Spleen (tissue), 11 donors: ENCODE measurements around the gene LIPJ. TPM values are rescaled to one million over a fixed set of nuclear protein-coding genes. Genes with fewer than 3 reads are reported as not detected.

ENCODE experiments used
- DNase-seq: peaks from one replicate; pipeline ENCODE4 v3.0.0-alpha.2; 2020
- H3K27ac ChIP-seq, 8 donors: fragments of 200-600 bp; sonication (generic) in 7 of 8; 1 replicate in 4 of 8; 2 replicates in 4 of 8; pipeline versions ENCODE4 v1.5.0 to v1.8.0; 2016 to 2021; ENCODE audit warnings: inconsistent platforms in 4 of 8, mild to moderate bottlenecking in 4 of 8, moderate library complexity in 1 of 8
- H3K27me3 ChIP-seq, 7 donors: fragments of 200-600 bp; sonication (generic) in 6 of 7; replicated peaks in 1 of 7; 1 replicate in 4 of 7; 2 replicates in 3 of 7; pipeline versions ENCODE4 v1.5.0 to v1.8.0; 2016 to 2021; ENCODE audit warnings: inconsistent platforms in 3 of 7, mild to moderate bottlenecking in 1 of 7
- H3K36me3 ChIP-seq, 6 donors: fragments of 200-600 bp; sonication (generic) in 5 of 6; 1 replicate in 4 of 6; 2 replicates in 2 of 6; pipeline versions ENCODE4 v1.5.0 to v1.8.0; 2016 to 2021; ENCODE audit warnings: inconsistent platforms in 2 of 6
- H3K4me1 ChIP-seq, 6 donors: fragments of 200-600 bp; sonication (generic) in 5 of 6; 1 replicate in 3 of 6; 2 replicates in 3 of 6; pipeline versions ENCODE4 v1.5.0 to v1.8.0; 2016 to 2021; ENCODE audit warnings: inconsistent platforms in 3 of 6
- H3K4me3 ChIP-seq, 8 donors: fragments of 200-600 bp; sonication (generic) in 7 of 8; 1 replicate in 4 of 8; 2 replicates in 4 of 8; pipeline versions ENCODE4 v1.5.0 to v1.8.0; 2016 to 2021; ENCODE audit warnings: inconsistent platforms in 4 of 8, mild to moderate bottlenecking in 4 of 8, moderate library complexity in 2 of 8
- H3K9me3 ChIP-seq, 8 donors: fragments of 200-600 bp; sonication (generic) in 7 of 8; 1 replicate in 4 of 8; 2 replicates in 4 of 8; pipeline versions ENCODE4 v1.5.0 to v1.8.0; 2016 to 2021; ENCODE audit warnings: inconsistent platforms in 4 of 8
- CTCF ChIP-seq, 11 experiments: fragments of 200-600 bp in 7 of 11; fragments of 450-650 bp in 4 of 11; sonication (generic) in 4 of 11; IDR thresholded peaks in 8 of 11; conservative IDR thresholded peaks in 3 of 11; 1 replicate in 7 of 11; 2 replicates in 4 of 11; pipeline versions ENCODE4 v1.4.0 to v1.8.0; 2016 to 2021; ENCODE audit warnings: antibody characterized with exemption in 11 of 11, inconsistent platforms in 4 of 11, mild to moderate bottlenecking in 1 of 11
- POLR2A ChIP-seq, 3 donors: fragments of 450-650 bp; IDR thresholded peaks; one replicate each; pipeline ENCODE4 v1.5.1; 2017; ENCODE audit warnings: antibody characterized with exemption in 3 of 3, mild to moderate bottlenecking in 1 of 3
- POLR2AphosphoS5 ChIP-seq, 3 donors: sonication (generic); formaldehyde crosslinking; IDR thresholded peaks; one replicate each; pipeline ENCODE4 v1.5.1; 2017; ENCODE audit warnings: antibody characterized with exemption in 3 of 3
- WGBS, 5 donors: extraction: QIAGEN DNeasy Blood & Tissue Kit in 3 of 5; methylation state at CpG; one replicate each; pipeline versions ENCODE4 v1.1.5 to v1.1.7; 2013 to 2018; 5-methylcytosine and 5-hydroxymethylcytosine counted together
- intact Hi-C: fragments of 100-400 bp; cut with DNase I; formaldehyde crosslinking; loops from one replicate; pipeline ENCODE4 v1.15.0; 2023; ENCODE audit warnings: low total_unique reads
- polyA plus RNA-seq, 3 donors: library from polyadenylated mRNA; stranded (reverse); fragments of 200-250 nt; gene quantifications; one replicate each; pipeline ENCODE4 v1.2.1, GENCODE V29; 2013
- total RNA-seq, 7 donors: library from RNA; depleted of rRNA in 3 of 7; stranded (reverse); fragments of >200 nt in 3 of 7; fragmentation: NEBNext Ultra II Directional in 4 of 7; extraction: Animal tissue kit (Norgen Biotek cat#: 25700) in 4 of 7; gene quantifications; one replicate each; pipeline versions ENCODE4 v1.1.0 to v1.2.1, GENCODE V29; 2016 to 2021
- donor health status: healthy with polysubstance abuse.
- donor health status: DM: no; HTN: no; CAD: no; lungs with moderate emphysema.
- donor health status: DM: no; HTN: no; CAD: no.
- donor health status: Bipolar disorder and iron deficiency.
- donor health status: healthy.
- donor health status: DM: no; HTN: no; CAD: no.
- donor health status: DM: yes; HTN: yes; CAD: no.

The LIPJ gene
- total and polyA plus RNA-seq, 10 donors = 0.10 to 0.57 (median 0.22) TPM; not detected in 2

- intact Hi-C loops = no loop called here
- H3K4me3 ChIP-seq = no peak overlapping the region
- DNase-seq = no peak
These were observed 29.3 kb upstream of the LIPJ start for GRCh38 chr10:88557256-88557655.

GRCh38 chr10:88557658-88558057, 28.9 kb upstream of the LIPJ start:
- H3K36me3 ChIP-seq = no peaks in the 10 kb centered on the region
- H3K9me3 ChIP-seq = no peaks in the 10 kb centered on the region
- DNase-seq = no peak
- WGBS, 5 donors = 79 to 89% (median 87%) methylated on average over 2 of the region's 2 CpGs
- TF ChIP-seq CTCF (IDR thresholded peaks at IDR 0.05 in 8 of 11, conservative IDR thresholded peaks at IDR 0.05 in 3 of 11) = no peak
- H3K4me1 ChIP-seq = peaks cover 0 to 7% (median 2%) of the 10 kb centered on the region in 6 donors
- no peak overlapping the region for H3K27ac ChIP-seq
- intact Hi-C loops = no loop called here
- no peak overlapping the region for H3K4me3 ChIP-seq
- H3K27me3 ChIP-seq = no peaks in the 10 kb centered on the region

More at GRCh38 chr10:88557256-88557655, 29.3 kb upstream of the LIPJ start:
- 91 to 97% (median 94%) methylated on average over 1 of the region's 1 CpG for WGBS, 5 donors
- Histone ChIP-seq H3K9me3 (no peaks in the 10 kb centered on the region), H3K27ac (no peak overlapping the region), H3K27me3 (no peaks in the 10 kb centered on the region), H3K4me1 (peaks cover 0 to 7% (median 2%) of the 10 kb centered on the region in 6 donors), H3K36me3 (no peaks in the 10 kb centered on the region)
- TF ChIP-seq CTCF (IDR thresholded peaks at IDR 0.05 in 8 of 11, conservative IDR thresholded peaks at IDR 0.05 in 3 of 11) (no peak), POLR2AphosphoS5 (IDR thresholded peaks at IDR 0.05) (no peak), POLR2A (IDR thresholded peaks at IDR 0.05) (no peak)

- intact Hi-C loops = no loop called here
- no peak for DNase-seq
- H3K9me3 ChIP-seq = no peaks in the 10 kb centered on the region
- H3K27ac ChIP-seq = no peak overlapping the region
- no peak overlapping the region for H3K4me3 ChIP-seq
- H3K36me3 ChIP-seq = no peaks in the 10 kb centered on the region
- no peak for TF ChIP-seq POLR2A (IDR thresholded peaks at IDR 0.05)
- no peak for TF ChIP-seq POLR2AphosphoS5 (IDR thresholded peaks at IDR 0.05)
- no peak for TF ChIP-seq CTCF (IDR thresholded peaks at IDR 0.05 in 8 of 11, conservative IDR thresholded peaks at IDR 0.05 in 3 of 11)
- H3K27me3 ChIP-seq = no peaks in the 10 kb centered on the region
- 92 to 100% (median 97%) methylated on average over 1 of the region's 1 CpG for WGBS, 5 donors
- no peaks in the 10 kb centered on the region for H3K4me1 ChIP-seq
These were observed 24.4 kb upstream of the LIPJ start for GRCh38 chr10:88562152-88562551.

- TF ChIP-seq CTCF (IDR thresholded peaks at IDR 0.05 in 8 of 11, conservative IDR thresholded peaks at IDR 0.05 in 3 of 11) = peak in 4 of 11 experiments; percentile 29 to 47 (median 32)
- TF ChIP-seq POLR2A (IDR thresholded peaks at IDR 0.05) = no peak
- intact Hi-C loops = no loop called here
- Histone ChIP-seq H3K36me3 (no peaks in the 10 kb centered on the region), H3K27me3 (no peaks in the 10 kb centered on the region), H3K27ac (no peak overlapping the region), H3K4me3 (no peak overlapping the region), H3K4me1 (no peaks in the 10 kb centered on the region), H3K9me3 (no peaks in the 10 kb centered on the region)
- no peak for DNase-seq
- WGBS, 5 donors = 0 to 11% (median 3%) methylated on average over 1 of the region's 1 CpG
These were observed 21.5 kb upstream of the LIPJ start for GRCh38 chr10:88565072-88565471.
